ENCODE data around the gene ESR1.
"Not testable (repeated sequence)": the region's sequence is repeated elsewhere in the genome, so short reads cannot be mapped to it uniquely, and the experiment has no call there.

The ESR1 gene

DNA sequence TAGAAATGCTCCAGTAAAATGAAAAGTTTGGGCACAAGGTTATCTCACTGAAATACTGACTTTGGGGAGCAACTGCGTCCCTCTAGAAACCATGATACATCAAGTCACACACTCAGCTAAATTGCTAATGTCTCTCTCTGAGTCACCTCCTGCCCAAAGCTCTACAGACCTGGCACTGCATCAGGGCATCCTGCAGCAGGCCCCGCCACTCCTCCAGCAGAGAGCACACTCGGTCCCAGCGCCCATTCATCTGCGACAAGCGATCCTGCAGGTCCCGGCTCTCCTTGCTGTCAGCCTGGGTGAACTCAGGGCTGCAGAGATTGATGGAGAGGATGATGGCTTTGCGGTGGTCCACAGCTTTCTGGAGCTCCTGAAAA is 329.0 kb downstream of the ESR1 start:
- DNase-seq (ENCODE audit: low read depth) = no peak
- no peak overlapping the region for H3K4me3 ChIP-seq (ENCODE audit: control insufficient read depth, low read depth, low read length)
- TF ChIP-seq, protein P1, sequence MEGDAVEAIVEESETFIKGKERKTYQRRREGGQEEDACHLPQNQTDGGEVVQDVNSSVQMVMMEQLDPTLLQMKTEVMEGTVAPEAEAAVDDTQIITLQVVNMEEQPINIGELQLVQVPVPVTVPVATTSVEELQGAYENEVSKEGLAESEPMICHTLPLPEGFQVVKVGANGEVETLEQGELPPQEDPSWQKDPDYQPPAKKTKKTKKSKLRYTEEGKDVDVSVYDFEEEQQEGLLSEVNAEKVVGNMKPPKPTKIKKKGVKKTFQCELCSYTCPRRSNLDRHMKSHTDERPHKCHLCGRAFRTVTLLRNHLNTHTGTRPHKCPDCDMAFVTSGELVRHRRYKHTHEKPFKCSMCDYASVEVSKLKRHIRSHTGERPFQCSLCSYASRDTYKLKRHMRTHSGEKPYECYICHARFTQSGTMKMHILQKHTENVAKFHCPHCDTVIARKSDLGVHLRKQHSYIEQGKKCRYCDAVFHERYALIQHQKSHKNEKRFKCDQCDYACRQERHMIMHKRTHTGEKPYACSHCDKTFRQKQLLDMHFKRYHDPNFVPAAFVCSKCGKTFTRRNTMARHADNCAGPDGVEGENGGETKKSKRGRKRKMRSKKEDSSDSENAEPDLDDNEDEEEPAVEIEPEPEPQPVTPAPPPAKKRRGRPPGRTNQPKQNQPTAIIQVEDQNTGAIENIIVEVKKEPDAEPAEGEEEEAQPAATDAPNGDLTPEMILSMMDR (conservative IDR thresholded peaks at IDR 0.05; ENCODE audit: control insufficient read depth, insufficient read depth, low read depth, low read length) = no peak

GRCh38 chr6:152138344-152138743 is 330.9 kb downstream of the ESR1 start:
- H3K4me3 ChIP-seq (ENCODE audit: control insufficient read depth, low read depth, low read length); DNase-seq (ENCODE audit: low read depth): not testable (repeated sequence)

DNA sequence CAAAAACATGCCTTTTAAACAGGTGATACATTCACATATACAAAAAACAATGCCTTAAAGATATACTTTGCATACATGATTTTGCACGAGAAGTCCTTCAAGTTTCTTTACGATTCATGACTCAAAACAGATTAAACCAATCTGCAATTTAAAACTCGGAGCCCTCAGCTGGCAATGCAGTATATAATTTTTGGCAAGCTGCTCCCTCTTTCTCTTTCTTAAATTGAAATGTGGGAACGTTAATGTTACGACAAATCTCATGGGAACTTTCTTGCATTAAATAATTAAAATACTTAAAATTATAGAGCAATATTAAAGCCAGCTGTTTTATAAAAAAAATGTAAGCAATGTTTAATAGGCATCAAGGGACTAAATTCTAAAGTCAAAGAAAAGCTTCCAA is 334.6 kb downstream of the ESR1 start:
- DNase-seq (ENCODE audit: low read depth) = no peak
- TF ChIP-seq, protein P1 (conservative IDR thresholded peaks at IDR 0.05; ENCODE audit: control insufficient read depth, insufficient read depth, low read depth, low read length) = no peak
- no peak overlapping the region for H3K4me3 ChIP-seq (ENCODE audit: control insufficient read depth, low read depth, low read length)

DNA sequence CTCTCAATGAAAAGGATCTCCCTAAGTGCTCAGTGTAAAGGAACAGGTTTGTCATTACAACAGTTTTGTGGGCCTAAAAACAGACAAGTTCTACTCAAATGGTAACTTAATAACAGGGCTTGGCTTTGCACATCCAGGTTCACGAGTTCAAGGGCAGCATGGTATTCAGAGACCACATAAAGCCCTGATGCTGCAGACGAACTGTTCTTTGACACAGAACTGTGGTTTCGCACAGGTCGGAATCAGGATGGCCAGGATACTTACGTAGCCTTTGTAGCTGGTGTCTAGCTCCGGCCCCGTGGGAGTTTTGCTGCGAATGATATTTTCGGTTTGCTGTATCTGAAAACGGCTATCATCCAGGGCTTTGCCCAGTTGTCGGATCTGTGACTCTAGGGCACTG is 335.9 kb downstream of the ESR1 start:
- no peak for DNase-seq (ENCODE audit: low read depth)
- TF ChIP-seq, protein P1 (conservative IDR thresholded peaks at IDR 0.05; ENCODE audit: control insufficient read depth, insufficient read depth, low read depth, low read length) = no peak
- H3K4me3 ChIP-seq (ENCODE audit: control insufficient read depth, low read depth, low read length) = no peak overlapping the region

DNA sequence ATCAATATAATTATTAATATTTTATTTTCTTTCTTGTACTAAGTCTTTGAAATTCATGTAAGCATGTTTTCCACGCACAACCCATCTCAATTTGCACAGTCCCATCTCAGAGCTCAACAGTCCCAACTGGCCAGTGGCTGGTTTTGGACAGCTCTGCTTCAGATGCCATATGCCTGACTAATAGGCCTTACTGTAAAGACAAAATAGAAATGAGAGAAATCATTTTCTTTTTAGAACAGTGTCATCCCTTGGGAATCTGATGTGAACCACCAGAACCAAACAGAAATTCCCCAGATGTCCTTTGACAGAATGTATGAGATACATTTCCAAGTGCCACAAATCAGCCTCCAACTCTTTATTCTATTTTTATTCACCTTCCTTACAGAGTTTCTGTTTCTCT is 338.9 kb downstream of the ESR1 start:
- TF ChIP-seq, protein P1 (conservative IDR thresholded peaks at IDR 0.05; ENCODE audit: control insufficient read depth, insufficient read depth, low read depth, low read length) = no peak
- DNase-seq (ENCODE audit: low read depth) = peak; percentile 75
- H3K4me3 ChIP-seq (ENCODE audit: control insufficient read depth, low read depth, low read length) = no peak overlapping the region

DNA sequence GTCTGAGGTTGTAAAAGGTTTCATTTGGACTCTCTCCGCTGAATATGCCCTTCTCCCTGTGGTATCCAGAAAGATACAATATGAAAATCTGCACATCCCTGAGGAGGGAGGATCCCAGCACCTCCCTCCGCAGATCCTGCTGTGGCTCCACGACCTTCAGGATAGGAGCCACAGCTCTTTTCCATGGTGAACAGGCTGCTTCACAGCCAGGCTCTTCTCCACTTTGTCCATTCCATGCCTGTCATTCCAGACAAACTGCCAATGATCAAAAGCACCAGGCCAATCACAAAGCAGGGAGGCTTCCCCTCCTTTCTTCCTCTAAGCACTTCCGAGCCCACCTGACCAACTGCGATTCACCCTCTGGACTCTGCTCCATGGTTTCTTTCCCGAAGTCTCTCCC is 339.8 kb downstream of the ESR1 start:
- no peak for DNase-seq (ENCODE audit: low read depth)
- no peak overlapping the region for H3K4me3 ChIP-seq (ENCODE audit: control insufficient read depth, low read depth, low read length)
- TF ChIP-seq, protein P1 (conservative IDR thresholded peaks at IDR 0.05; ENCODE audit: control insufficient read depth, insufficient read depth, low read depth, low read length) = no peak

- TF ChIP-seq, protein P1 (conservative IDR thresholded peaks at IDR 0.05; ENCODE audit: control insufficient read depth, insufficient read depth, low read depth, low read length) = no peak
- DNase-seq (ENCODE audit: low read depth) = no peak
- H3K4me3 ChIP-seq (ENCODE audit: control insufficient read depth, low read depth, low read length) = no peak overlapping the region
Observed at GRCh38 chr6:152148412-152148811, 340.9 kb downstream of the ESR1 start.
